Activated CD8-positive, alpha-beta memory T cell treated with anti-CD3 and anti-CD28 coated beads, Interleukin-2, amount 50 U/mL, for 4 hours (primary cell): ENCODE results near the gene SNX13.
A peak's percentile ranks its signal among the peaks of the same experiment; 100 is the strongest.

ENCODE experiments used
- DNase-seq: peaks from one replicate; pipeline ENCODE4 v3.0.0-alpha.2; 2020

Gene SNX13

GRCh38 chr7:17772581-17773288 is 167.6 kb downstream of the SNX13 start:
- DNase-seq = no peak

DNA sequence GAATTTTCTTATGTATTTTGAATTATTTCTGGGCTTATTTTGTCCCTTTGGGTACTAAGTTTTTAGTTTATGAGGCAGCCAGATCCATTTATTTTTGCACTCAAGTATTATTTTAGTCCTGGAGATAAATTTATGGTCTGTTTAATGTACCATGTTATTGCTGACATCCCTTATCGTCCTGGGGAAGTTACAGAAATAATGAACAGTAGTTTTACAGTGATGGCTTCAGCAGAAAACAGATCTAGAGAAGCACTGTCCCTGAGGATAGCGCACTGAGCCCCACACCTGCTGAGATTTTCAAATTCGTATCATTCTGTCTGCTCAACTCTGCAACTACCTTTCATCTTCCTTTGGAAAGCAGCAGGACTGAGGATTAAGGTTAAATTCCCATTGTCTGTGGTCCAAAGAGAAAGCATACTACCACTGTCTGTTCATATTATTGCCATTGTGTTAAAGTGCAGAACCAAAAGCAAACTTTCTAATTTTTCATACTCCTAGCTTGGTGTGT is 168.3 kb downstream of the SNX13 start:
- DNase-seq = no peak

DNA sequence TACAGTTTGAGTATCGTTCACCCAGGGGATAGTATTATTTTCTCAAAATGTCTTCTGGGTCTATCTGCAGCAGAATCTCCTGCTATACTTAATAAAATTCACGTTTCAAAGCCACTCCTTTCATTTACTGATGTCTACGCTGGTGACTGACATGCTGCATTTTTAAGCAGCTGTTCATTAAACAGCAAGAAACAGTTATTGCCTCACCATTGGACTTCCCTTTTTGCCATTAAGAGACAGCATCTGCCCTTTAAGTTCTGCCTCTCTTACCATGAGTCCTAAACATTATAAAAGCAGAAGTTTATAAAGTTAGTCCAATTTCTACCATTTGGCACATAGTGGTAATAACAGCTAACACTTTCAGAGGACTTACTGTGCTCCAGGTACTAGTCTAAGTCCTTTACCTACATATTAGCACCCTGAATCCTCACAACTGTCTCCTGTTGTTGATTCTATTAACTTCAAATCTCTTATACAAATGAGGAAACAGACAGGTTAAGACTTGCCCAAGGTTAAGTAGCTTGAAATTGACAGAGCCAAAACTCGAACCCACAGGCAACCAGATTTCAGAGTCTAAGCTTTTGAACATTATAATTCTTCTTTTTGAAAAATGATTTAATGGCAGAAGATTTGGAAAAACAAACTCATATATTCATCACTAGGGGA is 169.5 kb downstream of the SNX13 start:
- DNase-seq = no peak

DNA sequence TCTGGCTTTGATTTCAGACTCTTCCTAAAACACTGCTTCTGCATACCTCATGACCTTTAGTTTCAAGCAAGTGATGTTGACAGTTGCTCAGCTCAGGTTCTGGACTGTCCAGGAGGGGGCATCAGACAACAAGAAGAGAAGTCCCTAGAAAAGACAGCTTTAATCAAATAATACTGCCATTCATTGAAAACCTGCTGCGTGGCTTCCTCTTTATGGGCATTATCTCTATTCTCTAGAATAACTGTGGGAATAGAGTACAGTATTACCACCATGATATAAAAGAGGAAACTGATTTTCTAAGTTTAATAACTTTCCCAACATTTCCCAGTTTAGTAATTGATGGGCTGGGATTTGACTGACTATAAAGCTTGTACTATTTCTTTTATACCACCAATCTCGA is 170.4 kb downstream of the SNX13 start:
- peak; percentile 41 for DNase-seq

DNA sequence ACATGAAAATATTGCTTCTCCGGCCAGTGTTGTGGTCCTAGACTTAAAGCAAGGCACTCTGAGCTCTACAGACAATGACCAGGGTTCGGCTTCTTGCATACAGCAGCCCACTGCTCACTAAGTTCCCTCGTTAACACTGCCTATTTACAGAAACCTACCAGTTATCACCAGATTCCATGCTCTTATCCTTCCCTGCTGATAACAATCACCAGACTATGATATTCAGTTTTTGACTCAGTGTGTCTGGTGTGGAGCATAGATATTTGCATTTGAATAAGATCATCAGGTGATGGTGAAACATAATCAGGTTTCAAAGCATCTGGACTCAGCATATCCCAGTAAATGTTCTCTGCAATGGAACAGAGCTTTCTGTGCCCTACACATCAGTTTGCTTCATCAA is 182.3 kb downstream of the SNX13 start:
- DNase-seq = no peak

GRCh38 chr7:17746020-17746530 is 194.2 kb downstream of the SNX13 start:
- DNase-seq = no peak

GRCh38 chr7:17745610-17746009 is 194.7 kb downstream of the SNX13 start:
- DNase-seq = no peak

DNA sequence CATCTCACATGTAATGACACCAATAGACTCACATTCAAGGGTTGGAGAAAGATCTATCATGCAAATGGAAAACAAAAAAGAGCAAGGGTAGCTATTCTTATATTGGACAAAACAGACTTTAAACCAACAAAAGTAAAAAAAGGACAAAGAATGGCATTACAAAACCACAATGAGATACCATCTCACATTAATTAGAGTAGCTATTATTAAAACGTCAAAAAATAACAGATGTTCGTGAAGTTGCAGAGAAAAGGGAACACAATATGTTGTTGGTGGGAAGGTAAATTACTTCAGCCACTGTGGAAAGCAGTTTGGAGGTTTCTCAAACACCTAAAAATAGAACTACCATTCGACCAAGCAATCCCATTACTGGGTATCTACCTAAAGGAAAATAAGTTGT is 197.0 kb downstream of the SNX13 start:
- DNase-seq = no peak

GRCh38 chr7:17741426-17741825 is 198.9 kb downstream of the SNX13 start:
- no peak for DNase-seq
